Glutamatergic neuron (in vitro differentiated cells): ENCODE results near the gene COTL1. TPM values are rescaled to one million over a fixed set of nuclear protein-coding genes. Genes with fewer than 3 reads are reported as not detected.

Source experiments
- DNase-seq: peaks from one replicate; pipeline ENCODE4 v3.0.0; 2022
- H3K27ac Mint-ChIP-seq: one replicate; pipeline ENCODE4 v1.8.0; 2020; ENCODE audit warnings: mild to moderate bottlenecking, mixed read lengths, inconsistent platforms; ENCODE audit not compliant: unreplicated experiment
- H3K27me3 Mint-ChIP-seq: one replicate; pipeline ENCODE4 v1.8.0; 2020; ENCODE audit warnings: mild to moderate bottlenecking, moderate library complexity, mixed read lengths, inconsistent platforms; ENCODE audit not compliant: unreplicated experiment
- H3K36me3 Mint-ChIP-seq: one replicate; pipeline ENCODE4 v1.8.0; 2020; ENCODE audit warnings: mild to moderate bottlenecking, mixed read lengths, inconsistent platforms; ENCODE audit not compliant: unreplicated experiment
- H3K4me1 Mint-ChIP-seq: one replicate; pipeline ENCODE4 v1.8.0; 2020; ENCODE audit warnings: mild to moderate bottlenecking, low read depth, mixed read lengths, inconsistent platforms; ENCODE audit not compliant: unreplicated experiment
- H3K4me3 Mint-ChIP-seq: one replicate; pipeline ENCODE4 v1.8.0; 2020; ENCODE audit warnings: mild to moderate bottlenecking, mixed read lengths, inconsistent platforms; ENCODE audit not compliant: unreplicated experiment
- H3K9me3 Mint-ChIP-seq: one replicate; pipeline ENCODE4 v1.8.0; 2020; ENCODE audit warnings: mild to moderate bottlenecking, moderate library complexity, mixed read lengths, inconsistent platforms; ENCODE audit not compliant: unreplicated experiment
- total RNA-seq: library from RNA; stranded (reverse); fragmentation: NEBNext Ultra II Directional; extraction: Animal tissue kit (Norgen Biotek cat#: 25700); gene quantifications from one replicate; pipeline ENCODE4 v1.2.1, GENCODE V29; 2021; ENCODE audit not compliant: unreplicated experiment
- TF ChIP-seq, protein P1 (sequence below): fragments of 200-600 bp; sonication (generic); IDR thresholded peaks from one replicate; pipeline ENCODE4 v1.5.0; 2021; ENCODE audit not compliant: partially characterized antibody, unreplicated experiment

Gene COTL1
- total RNA-seq, 1 donor from 2014 or later: 545 TPM

DNA sequence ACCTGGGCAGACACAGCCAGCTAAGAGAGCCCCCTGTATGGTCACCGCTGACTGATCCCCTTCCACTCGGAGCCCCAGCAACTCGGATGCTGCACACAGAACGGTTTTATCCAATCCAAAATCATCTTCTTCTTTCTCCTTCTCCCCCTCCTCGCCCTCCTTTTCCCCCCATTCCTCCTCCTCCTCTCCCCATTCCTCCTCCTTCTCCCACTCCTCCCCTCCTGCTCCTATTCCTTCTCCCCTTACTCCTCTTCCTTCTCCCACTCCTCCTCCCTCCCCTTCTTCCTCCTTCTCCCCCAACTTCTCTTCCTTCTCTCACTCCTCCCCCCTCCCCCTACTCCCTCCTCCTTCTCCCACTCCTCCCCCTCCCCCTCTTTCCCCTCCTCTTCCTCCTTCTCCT is 83.1 kb downstream of the COTL1 start:
- Mint-ChIP-seq H3K4me1 (peaks cover 51% of the 10 kb centered on the region), H3K9me3 (peaks cover 16% of the 10 kb centered on the region), H3K27ac (no peak overlapping the region), H3K4me3 (no peak overlapping the region), H3K36me3 (no peaks in the 10 kb centered on the region), H3K27me3 (no peaks in the 10 kb centered on the region)
- TF ChIP-seq, protein P1, sequence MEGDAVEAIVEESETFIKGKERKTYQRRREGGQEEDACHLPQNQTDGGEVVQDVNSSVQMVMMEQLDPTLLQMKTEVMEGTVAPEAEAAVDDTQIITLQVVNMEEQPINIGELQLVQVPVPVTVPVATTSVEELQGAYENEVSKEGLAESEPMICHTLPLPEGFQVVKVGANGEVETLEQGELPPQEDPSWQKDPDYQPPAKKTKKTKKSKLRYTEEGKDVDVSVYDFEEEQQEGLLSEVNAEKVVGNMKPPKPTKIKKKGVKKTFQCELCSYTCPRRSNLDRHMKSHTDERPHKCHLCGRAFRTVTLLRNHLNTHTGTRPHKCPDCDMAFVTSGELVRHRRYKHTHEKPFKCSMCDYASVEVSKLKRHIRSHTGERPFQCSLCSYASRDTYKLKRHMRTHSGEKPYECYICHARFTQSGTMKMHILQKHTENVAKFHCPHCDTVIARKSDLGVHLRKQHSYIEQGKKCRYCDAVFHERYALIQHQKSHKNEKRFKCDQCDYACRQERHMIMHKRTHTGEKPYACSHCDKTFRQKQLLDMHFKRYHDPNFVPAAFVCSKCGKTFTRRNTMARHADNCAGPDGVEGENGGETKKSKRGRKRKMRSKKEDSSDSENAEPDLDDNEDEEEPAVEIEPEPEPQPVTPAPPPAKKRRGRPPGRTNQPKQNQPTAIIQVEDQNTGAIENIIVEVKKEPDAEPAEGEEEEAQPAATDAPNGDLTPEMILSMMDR: no peak
- DNase-seq: no peak

DNA sequence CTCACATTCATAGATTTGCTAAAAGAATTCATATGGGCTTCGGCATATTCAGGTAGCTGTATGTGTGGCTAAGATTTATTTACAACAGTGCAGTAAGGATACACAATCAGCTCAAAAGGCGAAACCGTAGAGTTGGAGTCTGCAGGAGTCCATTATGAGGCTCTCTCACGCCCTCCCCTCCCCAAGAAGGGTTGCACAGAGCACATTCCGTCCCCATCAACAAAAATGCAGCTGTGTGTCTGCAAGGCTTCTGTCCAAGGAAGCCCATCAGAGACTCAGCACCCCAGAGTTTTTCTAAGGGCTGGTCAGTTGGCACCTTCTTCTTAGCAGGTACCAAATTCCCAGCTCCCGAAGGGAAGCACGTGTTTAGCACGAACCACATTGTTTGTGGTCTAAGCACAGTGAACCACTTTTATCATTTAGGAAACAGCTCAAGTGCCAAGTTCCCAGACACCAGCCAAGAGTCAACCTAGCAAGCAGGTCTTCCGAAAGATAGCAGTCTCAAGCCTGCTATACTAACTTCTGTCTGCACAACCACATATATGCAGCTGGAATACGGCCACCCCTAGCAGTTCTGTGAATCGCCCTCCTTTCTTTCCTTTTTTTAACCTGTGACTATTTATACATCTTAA is 84.9 kb downstream of the COTL1 start:
- no peak for DNase-seq
- Mint-ChIP-seq H3K4me3 (no peak overlapping the region), H3K27me3 (no peaks in the 10 kb centered on the region), H3K9me3 (peaks cover 18% of the 10 kb centered on the region), H3K36me3 (peaks cover 7% of the 10 kb centered on the region), H3K4me1 (peaks cover 42% of the 10 kb centered on the region), H3K27ac (peak overlapping the region; percentile 8)
- TF ChIP-seq, protein P1: no peak

DNA sequence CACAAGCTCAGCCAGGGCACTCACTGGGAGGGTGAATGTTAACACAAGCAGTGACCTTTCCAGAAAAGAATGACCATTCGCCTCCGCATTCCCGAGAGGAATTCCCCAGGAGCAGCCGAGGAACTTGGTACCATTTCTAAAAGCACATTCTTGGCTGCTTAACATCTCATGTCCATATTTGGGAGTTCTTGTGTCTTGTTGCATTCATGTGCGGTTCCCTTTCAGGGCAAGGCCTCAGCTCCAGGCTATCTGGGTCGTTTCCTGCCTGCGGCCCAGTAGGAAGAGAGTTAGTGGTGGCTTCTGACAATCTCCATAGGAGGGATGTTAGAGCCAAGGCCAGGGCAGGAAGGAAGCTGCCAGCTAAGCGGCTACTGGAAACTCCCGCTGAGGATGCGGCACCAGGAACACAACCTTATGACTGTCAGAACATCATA is 85.6 kb downstream of the COTL1 start:
- TF ChIP-seq, protein P1: no peak
- H3K4me1 Mint-ChIP-seq: peaks cover 35% of the 10 kb centered on the region
- no peak overlapping the region for H3K27ac Mint-ChIP-seq
- H3K36me3 Mint-ChIP-seq: peaks cover 7% of the 10 kb centered on the region
- H3K27me3 Mint-ChIP-seq: no peaks in the 10 kb centered on the region
- no peak for DNase-seq
- H3K9me3 Mint-ChIP-seq: peaks cover 15% of the 10 kb centered on the region
- peak overlapping the region; percentile 22 for H3K4me3 Mint-ChIP-seq

DNA sequence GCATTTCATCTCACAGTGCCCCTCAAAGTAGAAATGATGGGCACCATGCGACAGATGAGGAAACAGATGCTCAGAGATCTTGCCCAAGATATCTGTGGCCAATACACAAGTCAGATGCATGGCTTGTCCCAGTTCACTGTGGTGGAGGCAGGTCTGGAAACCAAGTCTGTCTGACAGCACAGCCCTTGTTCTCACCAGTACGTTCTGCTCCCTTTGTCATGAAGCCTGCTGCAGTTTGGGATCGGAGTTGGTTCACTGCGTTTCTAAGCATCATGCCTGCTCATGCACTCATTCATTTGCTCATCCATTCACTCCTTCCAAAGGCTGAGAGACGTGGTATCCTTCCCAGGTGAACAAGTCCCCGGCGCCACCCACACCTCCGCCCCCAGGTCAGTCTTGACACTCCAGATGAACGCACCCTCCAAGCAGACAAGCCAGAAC is 86.2 kb downstream of the COTL1 start:
- Mint-ChIP-seq H3K4me3 (no peak overlapping the region), H3K4me1 (peaks cover 37% of the 10 kb centered on the region), H3K9me3 (peaks cover 12% of the 10 kb centered on the region), H3K27me3 (no peaks in the 10 kb centered on the region), H3K36me3 (peaks cover 7% of the 10 kb centered on the region), H3K27ac (peak overlapping the region; percentile 66)
- no peak for DNase-seq
- TF ChIP-seq, protein P1: no peak

DNA sequence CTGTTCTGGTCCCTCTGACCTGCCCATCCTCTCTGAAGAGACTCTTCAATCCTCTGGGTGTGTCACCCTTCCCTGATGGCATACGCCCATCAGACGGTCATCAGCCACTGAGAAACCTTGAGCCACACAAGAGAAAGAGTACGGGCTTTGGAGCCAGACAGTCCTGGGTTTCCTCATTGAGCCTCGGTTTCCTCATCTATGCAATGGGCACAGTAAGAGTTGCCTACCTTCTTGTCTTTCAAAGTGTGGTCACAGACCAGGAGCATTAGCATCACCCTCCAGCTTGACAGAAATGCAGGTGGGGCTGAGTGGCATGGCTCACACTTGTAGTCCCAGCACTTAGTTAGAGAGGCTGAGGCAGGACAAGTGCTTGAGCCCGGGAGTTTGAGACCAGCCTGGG is 87.3 kb downstream of the COTL1 start:
- peaks cover 7% of the 10 kb centered on the region for H3K36me3 Mint-ChIP-seq
- no peak overlapping the region for H3K4me3 Mint-ChIP-seq
- no peak for DNase-seq
- H3K4me1 Mint-ChIP-seq: peaks cover 34% of the 10 kb centered on the region
- H3K27ac Mint-ChIP-seq: no peak overlapping the region
- H3K9me3 Mint-ChIP-seq: peaks cover 9% of the 10 kb centered on the region
- peaks cover under 1% of the 10 kb centered on the region for H3K27me3 Mint-ChIP-seq
- TF ChIP-seq, protein P1: no peak
